Measurements from ENCODE around the gene ATP10B.
"Not testable (repeated sequence)": the region's sequence is repeated elsewhere in the genome, so short reads cannot be mapped to it uniquely, and the experiment has no call there.

The ATP10B gene
- total RNA-seq, result 0 to 0.14 reads per million in 2 donors

GRCh38 chr5:160852049-160852448 lies at the start of gene ATP10B:
TSS of gene ATP10B (minus strand) at chr5:160852211. CDS start at chr5:160688074, 164,137 bp downstream.
- DNase-seq, result no peak

GRCh38 chr5:160901656-160902055 lies 49.6 kb upstream of the ATP10B start:
- no peak for DNase-seq

GRCh38 chr5:160899735-160900134 lies 47.7 kb upstream of the ATP10B start:
- no peak for DNase-seq

- DNase-seq, result not testable (repeated sequence)
These were observed 41.4 kb upstream of the ATP10B start for GRCh38 chr5:160893180-160893964.

- DNase-seq, result no peak
These were observed 35.8 kb upstream of the ATP10B start for GRCh38 chr5:160887780-160888179.

GRCh38 chr5:160873560-160874200 lies 21.7 kb upstream of the ATP10B start:
- not testable (repeated sequence) for DNase-seq

GRCh38 chr5:160869989-160870521 lies 18.0 kb upstream of the ATP10B start:
- no peak for DNase-seq

- no peak for DNase-seq
These were observed 16.0 kb upstream of the ATP10B start for GRCh38 chr5:160867976-160868375.

- DNase-seq, result no peak
These were observed 560 bp downstream of the ATP10B start for GRCh38 chr5:160851451-160851850.

GRCh38 chr5:160850421-160850820 lies 1.6 kb downstream of the ATP10B start:
- DNase-seq, result no peak

GRCh38 chr5:160847526-160848085 lies 4.4 kb downstream of the ATP10B start:
- DNase-seq, result no peak

GRCh38 chr5:160846642-160847041 lies 5.4 kb downstream of the ATP10B start:
- no peak for DNase-seq

GRCh38 chr5:160844177-160844576 lies 7.8 kb downstream of the ATP10B start:
- no peak for DNase-seq

GRCh38 chr5:160843240-160843639 lies 8.8 kb downstream of the ATP10B start:
- no peak for DNase-seq

- DNase-seq, result no peak
These were observed 14.0 kb downstream of the ATP10B start for GRCh38 chr5:160837749-160838593.

- DNase-seq, result no peak
These were observed 14.8 kb downstream of the ATP10B start for GRCh38 chr5:160837211-160837610.

- DNase-seq, result no peak
These were observed 16.0 kb downstream of the ATP10B start for GRCh38 chr5:160835818-160836528.

- DNase-seq, result no peak
These were observed 16.6 kb downstream of the ATP10B start for GRCh38 chr5:160835376-160835775.

- DNase-seq, result no peak
These were observed 18.2 kb downstream of the ATP10B start for GRCh38 chr5:160833806-160834205.

GRCh38 chr5:160831801-160832200 lies 20.2 kb downstream of the ATP10B start:
- no peak for DNase-seq

GRCh38 chr5:160824301-160825001 lies 27.6 kb downstream of the ATP10B start:
- no peak for DNase-seq

All from T-helper 9 cell (primary cell).